Measurements from ENCODE around the gene ZCCHC3. TPM values are rescaled to one million over a fixed set of nuclear protein-coding genes. Genes with fewer than 3 reads are reported as not detected.

The ZCCHC3 gene
- total and polyA plus RNA-seq, 2 donors (not counting 1 experiment from before 2014, with no cell fraction given): 8.7 to 11.6 TPM

GRCh38 chr20:348972-349841 lies 51.8 kb downstream of the ZCCHC3 start:
- H3K9ac ChIP-seq (ENCODE audit: insufficient read depth, low read length): no peak overlapping the region
- DNase-seq (ENCODE audit: low read depth in 2 of 2): no peak
- peaks cover 16% of the 10 kb centered on the region for H3K36me3 ChIP-seq (ENCODE audit: control insufficient read depth, insufficient read depth, low read length)
- H3K4me3 ChIP-seq (replicated peaks in 1 of 4; ENCODE audit: control extremely low read depth in 1 of 4, insufficient read depth in 1 of 4, low read depth in 3 of 4, low read length in 4 of 4): peak overlapping the region in 2 of 4 experiments; percentile 70 to 89
- H3K79me2 ChIP-seq (ENCODE audit: control insufficient read depth, insufficient read depth, low read length): peaks cover 8% of the 10 kb centered on the region
- no peak overlapping the region for H2AFZ ChIP-seq (ENCODE audit: low read length)
- no peak overlapping the region for H3K27ac ChIP-seq (ENCODE audit: insufficient read depth, low read length)
- H3K27me3 ChIP-seq (ENCODE audit: control insufficient read depth, insufficient read depth, low read length): no peaks in the 10 kb centered on the region
- no peaks in the 10 kb centered on the region for H4K20me1 ChIP-seq (ENCODE audit: control insufficient read depth, extremely low read depth, insufficient read depth, low read length)
- no peaks in the 10 kb centered on the region for H3K9me3 ChIP-seq (ENCODE audit: control insufficient read depth, insufficient read depth, low read depth, low read length)
- peaks cover 7% of the 10 kb centered on the region for H3K4me1 ChIP-seq (ENCODE audit: control insufficient read depth, extremely low read depth, insufficient read depth, low read length)
- peak overlapping the region; percentile 98 for H3K4me2 ChIP-seq (ENCODE audit: extremely low read depth, insufficient read depth, low read length)
- TF ChIP-seq CTCF (conservative IDR thresholded peaks at IDR 0.05 in 1 of 2, IDR thresholded peaks at IDR 0.05 in 1 of 2; ENCODE audit: low read depth in 1 of 2, low read length in 2 of 2) (no peak), EZH2 (IDR thresholded peaks at IDR 0.05; ENCODE audit: low read length, missing control alignments) (no peak)

Other genes starting within 250 kb of the ZCCHC3 start
- gene DEFB125, start 209.9 kb upstream of the ZCCHC3 start, total RNA-seq: not detected in 2 replicates
- gene DEFB125, start 209.9 kb upstream of the ZCCHC3 start, polyA plus RNA-seq: not detected in 2 replicates
- gene DEFB126, start 155.0 kb upstream of the ZCCHC3 start, total RNA-seq: not detected in 2 replicates
- not detected in 2 replicates for gene DEFB126, start 155.0 kb upstream of the ZCCHC3 start, polyA plus RNA-seq
- gene DEFB127, start 140.1 kb upstream of the ZCCHC3 start, total RNA-seq: not detected in 2 replicates
- gene DEFB127, start 140.1 kb upstream of the ZCCHC3 start, polyA plus RNA-seq: not detected in 2 replicates
- not detected in 2 replicates for gene DEFB128, start 107.9 kb upstream of the ZCCHC3 start, total RNA-seq
- gene DEFB128, start 107.9 kb upstream of the ZCCHC3 start, polyA plus RNA-seq: not detected in 2 replicates
- gene DEFB129, start 70.3 kb upstream of the ZCCHC3 start, total RNA-seq: not detected in 2 replicates
- not detected in 2 replicates for gene DEFB129, start 70.3 kb upstream of the ZCCHC3 start, polyA plus RNA-seq
- not detected in 2 replicates for gene DEFB132, start 39.8 kb upstream of the ZCCHC3 start, total RNA-seq
- gene DEFB132, start 39.8 kb upstream of the ZCCHC3 start, polyA plus RNA-seq: not detected in 2 replicates
- gene C20orf96, start 6.8 kb upstream of the ZCCHC3 start, total RNA-seq: 3.9 and 4.8 TPM in 2 replicates
- gene C20orf96, start 6.8 kb upstream of the ZCCHC3 start, polyA plus RNA-seq: 8.5 and 8.9 TPM in 2 replicates
- gene SOX12, start 28.0 kb downstream of the ZCCHC3 start, total RNA-seq: 5.6 and 7.3 TPM in 2 replicates
- 4.0 and 4.7 TPM in 2 replicates for gene SOX12, start 28.0 kb downstream of the ZCCHC3 start, polyA plus RNA-seq
- 23.1 and 34.5 TPM in 2 replicates for gene NRSN2, start 49.5 kb downstream of the ZCCHC3 start, total RNA-seq
- 56.0 and 60.5 TPM in 2 replicates for gene NRSN2, start 49.5 kb downstream of the ZCCHC3 start, polyA plus RNA-seq
- gene TRIB3, start 83.2 kb downstream of the ZCCHC3 start, total RNA-seq: 194 and 202 TPM in 2 replicates
- 13.3 and 23.4 TPM in 2 replicates for gene TRIB3, start 83.2 kb downstream of the ZCCHC3 start, polyA plus RNA-seq
- 81.7 and 89.0 TPM in 2 replicates for gene RBCK1, start 110.7 kb downstream of the ZCCHC3 start, total RNA-seq
- 35.2 and 36.3 TPM in 2 replicates for gene RBCK1, start 110.7 kb downstream of the ZCCHC3 start, polyA plus RNA-seq
- 28.8 and 33.9 TPM in 2 replicates for gene TBC1D20, start 165.0 kb downstream of the ZCCHC3 start, total RNA-seq
- 36.8 and 38.3 TPM in 2 replicates for gene TBC1D20, start 165.0 kb downstream of the ZCCHC3 start, polyA plus RNA-seq
- gene CSNK2A1, start 246.2 kb downstream of the ZCCHC3 start, total RNA-seq: 89.4 and 124 TPM in 2 replicates
- gene CSNK2A1, start 246.2 kb downstream of the ZCCHC3 start, polyA plus RNA-seq: 120 and 141 TPM in 2 replicates

All from fibroblast of lung (primary cell).